Activated CD4-positive, alpha-beta T cell treated with anti-CD3 and anti-CD28 coated beads, Interleukin-2, Interleukin-6, amounts not matched to agents 100 ng/mL and 50 ng/mL, durations not matched to agents 16 hours and 8 hours (primary cell): ENCODE measurements around the gene SLC27A5.
"Not testable (repeated sequence)": the region's sequence is repeated elsewhere in the genome, so short reads cannot be mapped to it uniquely, and the experiment has no call there.

Experiments used
- DNase-seq: peaks from one replicate; pipeline ENCODE4 v3.0.0-alpha.2; 2020

SLC27A5 gene

DNA sequence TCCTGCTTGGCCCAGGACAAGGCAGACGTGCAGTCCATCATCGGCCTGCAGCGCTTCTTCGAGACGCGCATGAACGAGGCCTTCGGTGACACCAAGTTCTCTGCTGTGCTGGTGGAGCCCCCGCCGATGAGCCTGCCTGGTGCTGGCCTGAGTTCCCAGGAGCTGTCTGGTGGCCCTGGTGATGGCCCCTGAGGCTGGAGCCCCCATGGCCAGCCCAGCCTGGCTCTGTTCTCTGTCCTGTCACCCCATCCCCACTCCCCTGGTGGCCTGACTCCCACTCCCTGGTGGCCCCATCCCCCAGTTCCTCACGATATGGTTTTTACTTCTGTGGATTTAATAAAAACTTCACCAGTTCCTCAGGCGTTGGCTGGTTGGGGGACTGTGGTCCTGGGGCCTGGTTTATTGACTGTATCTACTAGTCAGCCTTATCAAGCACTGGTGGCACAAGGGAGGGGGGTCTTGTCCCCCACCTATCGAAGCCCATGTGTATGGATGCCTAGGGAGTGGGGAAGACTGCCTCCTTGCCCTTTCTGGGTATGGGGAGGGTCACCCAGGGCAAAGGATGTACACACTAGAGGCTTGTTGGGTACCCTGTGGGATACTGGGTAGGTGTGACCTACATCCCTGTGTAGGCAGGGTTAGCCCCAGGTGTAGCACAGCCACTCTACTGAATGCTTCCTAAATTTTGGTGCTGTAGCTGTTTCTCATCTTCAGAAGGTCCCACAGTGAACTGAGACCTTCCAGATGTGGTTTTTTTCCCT is 38.8 kb upstream of the SLC27A5 start:
- DNase-seq = no peak

GRCh38 chr19:58549664-58550361 is 38.0 kb upstream of the SLC27A5 start:
- DNase-seq = no peak

DNA sequence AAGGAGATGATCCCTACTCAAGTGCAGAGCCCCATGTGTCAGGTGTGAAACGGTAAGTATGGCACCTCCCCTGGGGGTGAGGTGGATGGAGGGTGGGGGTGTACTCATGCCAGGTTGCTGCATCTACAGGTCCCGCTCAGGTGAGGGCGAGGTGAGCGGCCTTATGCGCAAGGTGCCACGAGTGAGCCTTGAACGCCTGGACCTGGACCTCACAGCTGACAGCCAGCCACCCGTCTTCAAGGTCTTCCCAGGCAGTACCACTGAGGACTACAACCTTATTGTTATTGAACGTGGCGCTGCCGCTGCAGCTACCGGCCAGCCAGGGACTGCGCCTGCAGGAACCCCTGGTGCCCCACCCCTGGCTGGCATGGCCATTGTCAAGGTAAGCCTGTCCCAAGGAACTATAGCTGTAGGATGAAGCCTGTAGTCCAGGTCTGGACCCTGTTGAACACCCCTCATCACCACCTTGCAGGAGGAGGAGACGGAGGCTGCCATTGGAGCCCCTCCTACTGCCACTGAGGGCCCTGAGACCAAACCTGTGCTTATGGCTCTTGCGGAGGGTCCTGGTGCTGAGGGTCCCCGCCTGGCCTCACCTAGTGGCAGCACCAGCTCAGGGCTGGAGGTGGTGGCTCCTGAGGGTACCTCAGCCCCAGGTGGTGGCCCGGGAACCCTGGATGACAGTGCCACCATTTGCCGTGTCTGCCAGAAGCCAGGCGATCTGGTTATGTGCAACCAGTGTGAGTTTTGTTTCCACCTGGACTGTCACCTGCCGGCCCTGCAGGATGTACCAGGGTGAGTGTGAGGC is 37.3 kb upstream of the SLC27A5 start:
- no peak for DNase-seq

DNA sequence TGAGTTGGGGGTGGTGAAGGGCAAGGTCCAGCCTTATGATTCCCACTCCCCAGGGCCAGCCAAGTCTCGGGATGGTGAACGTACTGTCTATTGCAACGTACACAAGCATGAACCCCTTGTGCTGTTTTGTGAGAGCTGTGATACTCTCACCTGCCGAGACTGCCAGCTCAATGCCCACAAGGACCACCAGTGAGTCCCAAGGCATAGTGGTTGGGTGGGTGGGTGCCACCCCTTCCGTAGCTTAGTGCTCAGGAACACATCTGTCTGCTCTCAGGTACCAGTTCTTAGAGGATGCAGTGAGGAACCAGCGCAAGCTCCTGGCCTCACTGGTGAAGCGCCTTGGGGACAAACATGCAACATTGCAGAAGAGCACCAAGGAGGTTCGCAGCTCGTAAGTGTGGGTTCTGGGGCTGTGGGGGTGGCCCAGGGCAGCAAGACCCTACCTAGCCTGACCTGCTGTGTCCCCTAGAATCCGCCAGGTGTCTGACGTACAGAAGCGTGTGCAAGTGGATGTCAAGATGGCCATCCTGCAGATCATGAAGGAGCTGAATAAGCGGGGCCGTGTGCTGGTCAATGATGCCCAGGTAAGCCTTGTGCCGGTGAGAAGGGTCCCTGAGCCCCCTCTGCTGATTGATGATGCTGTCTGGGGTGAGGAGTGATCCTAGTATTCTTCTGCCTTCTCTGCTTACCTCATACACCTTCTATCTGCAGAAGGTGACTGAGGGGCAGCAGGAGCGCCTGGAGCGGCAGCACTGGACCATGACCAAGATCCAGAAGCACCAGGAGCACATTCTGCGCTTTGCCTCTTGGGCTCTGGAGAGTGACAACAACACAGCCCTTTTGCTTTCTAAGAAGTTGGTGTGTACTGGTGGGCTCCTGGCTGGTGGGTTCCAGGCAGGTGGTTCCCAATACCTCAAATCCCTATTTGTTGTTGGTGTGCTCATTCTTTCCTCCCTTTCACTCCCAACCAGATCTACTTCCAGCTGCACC is 35.8 kb upstream of the SLC27A5 start:
- DNase-seq = no peak

GRCh38 chr19:58546019-58546530 is 34.3 kb upstream of the SLC27A5 start:
- no peak for DNase-seq

GRCh38 chr19:58545286-58546018 is 33.7 kb upstream of the SLC27A5 start:
- DNase-seq = no peak

GRCh38 chr19:58544591-58545285 is 32.9 kb upstream of the SLC27A5 start:
- peak; percentile 81 for DNase-seq

GRCh38 chr19:58543826-58544590 is 32.2 kb upstream of the SLC27A5 start, which contains the start of gene TRIM28:
Gene TRIM28, plus strand, starts transcription at chr19:58544064. Its CDS starts 694 bp downstream, at chr19:58544758.
- peak; percentile 100 for DNase-seq

GRCh38 chr19:58542641-58543372 is 31.0 kb upstream of the SLC27A5 start:
- not testable (repeated sequence) for DNase-seq

- not testable (repeated sequence) for DNase-seq
Observed at GRCh38 chr19:58539169-58539559, 27.4 kb upstream of the SLC27A5 start.

DNA sequence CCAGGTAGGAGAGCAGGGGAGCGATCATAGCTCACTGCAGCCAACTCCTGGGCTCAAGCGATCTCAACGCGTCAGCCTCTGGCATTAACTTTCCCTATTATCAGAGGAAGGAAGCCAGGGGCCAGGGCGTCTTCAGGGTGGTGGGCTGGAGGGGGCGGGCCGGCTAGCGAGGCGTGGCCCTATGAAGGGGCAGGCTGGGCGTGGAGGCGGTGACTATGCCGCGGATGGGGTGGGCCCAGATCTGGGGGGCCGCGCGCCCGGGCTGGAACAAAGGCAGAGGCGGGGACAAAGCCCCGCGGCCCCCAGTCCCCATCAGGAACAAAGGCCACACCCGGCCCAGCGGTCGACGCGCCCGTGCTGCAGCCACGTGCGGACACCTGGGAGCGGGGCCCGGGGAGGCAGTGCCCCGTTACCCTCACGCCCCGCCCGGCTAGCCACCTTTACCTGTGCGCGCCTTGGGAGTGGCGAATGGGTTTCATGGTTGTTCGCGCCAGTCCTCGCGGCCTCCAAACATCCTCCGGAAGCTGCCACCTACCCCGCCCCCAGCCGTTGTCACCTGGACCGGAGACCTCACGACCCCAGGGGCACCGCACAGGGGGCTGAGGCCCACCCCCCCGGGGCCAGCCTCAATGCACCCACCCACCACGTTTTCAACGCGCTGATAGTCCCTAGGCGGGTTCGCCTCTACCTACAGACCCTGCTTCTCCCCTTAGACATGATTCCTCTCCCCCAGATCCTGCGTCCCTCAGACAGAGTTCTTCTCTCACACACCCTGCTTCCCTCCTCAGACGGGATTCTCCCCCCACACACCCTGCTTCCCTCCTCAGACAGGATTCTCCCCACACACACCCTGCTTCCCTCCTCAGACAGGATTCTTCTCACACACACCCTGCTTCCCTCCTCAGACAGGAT is 26.7 kb upstream of the SLC27A5 start:
- DNase-seq = no peak

DNA sequence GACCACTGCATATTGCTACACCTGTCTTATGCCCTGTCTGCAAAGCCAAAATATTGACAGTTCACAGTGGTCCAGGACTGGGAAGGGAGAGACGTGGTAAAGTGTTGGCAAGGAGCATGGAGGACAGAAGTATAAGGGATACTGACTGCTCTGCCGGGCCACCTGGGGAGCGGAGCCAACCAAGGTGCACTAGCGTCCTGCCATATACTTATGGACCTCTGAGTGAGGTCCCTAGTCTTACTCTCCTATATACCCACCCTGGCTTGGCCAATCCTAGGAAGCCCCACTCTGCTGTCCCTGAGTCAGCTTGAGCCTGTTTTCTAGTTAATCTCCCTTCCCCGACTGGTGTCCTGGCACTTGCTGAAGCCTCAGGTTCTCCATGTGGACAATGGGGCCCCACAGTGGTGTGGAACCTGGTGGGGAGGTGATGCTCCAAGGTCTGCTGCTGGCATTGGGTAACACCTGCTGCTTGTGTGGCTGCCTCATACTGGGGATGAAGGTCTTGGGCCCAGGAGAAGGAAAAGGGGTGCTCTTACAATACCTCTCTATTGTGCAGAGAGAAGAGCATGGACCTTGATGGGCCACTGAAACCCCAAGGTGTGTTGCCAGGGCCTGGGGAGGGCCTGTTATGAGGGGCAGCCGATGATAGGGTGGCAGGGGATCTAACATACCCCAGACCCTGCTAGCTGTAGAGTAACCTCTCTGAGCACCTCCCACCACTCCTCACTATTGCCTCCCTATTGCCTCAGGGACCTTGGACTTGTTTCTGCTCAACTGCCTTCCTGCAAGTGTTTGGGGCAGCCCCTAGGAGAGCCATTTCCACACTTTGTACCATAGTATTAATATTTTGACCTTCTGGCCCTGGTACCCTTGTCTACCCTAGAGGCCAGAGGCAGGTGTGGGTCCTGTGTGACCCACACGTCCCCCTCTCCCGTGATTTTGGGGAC is 25.3 kb upstream of the SLC27A5 start:
- no peak for DNase-seq

- no peak for DNase-seq
Observed at GRCh38 chr19:58535857-58536256, 24.1 kb upstream of the SLC27A5 start.

DNA sequence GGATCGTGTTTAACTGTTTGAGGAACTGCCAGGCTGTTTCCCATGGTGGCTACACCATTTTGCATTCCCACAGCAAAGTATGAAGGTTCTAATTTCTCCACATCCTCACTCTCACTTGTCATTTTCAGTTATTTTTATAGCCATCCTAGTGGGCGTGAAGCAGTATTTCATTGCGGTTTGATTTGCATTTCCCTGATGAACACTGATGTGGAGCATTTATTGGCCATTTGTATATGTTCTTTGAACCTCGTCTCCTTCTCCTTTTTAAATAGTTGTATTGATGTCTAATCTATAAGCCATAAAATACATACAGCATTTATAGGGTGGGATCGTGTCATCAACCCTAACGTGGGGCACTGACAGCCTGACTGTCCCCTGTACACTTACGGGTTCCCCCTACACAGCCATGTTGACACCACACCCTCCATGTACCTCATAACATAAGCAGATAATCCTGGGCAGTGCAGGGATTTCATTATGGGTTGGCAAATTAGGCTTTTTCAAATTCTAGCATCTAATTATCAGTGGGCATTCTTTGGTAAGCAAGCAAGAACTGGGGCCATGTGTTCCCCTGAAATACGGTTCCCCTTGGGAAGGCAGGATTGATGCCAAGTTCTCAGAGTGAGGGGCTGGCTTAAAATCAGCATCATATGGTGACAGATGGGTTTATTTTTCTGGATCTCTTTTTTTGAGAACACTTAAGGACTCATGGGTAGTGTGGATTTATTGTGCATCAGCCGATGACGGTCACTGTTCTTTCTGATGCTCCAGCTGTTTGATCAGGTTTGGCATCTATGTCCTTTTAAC is 19.4 kb upstream of the SLC27A5 start:
- DNase-seq = no peak

GRCh38 chr19:58529405-58529804 is 17.6 kb upstream of the SLC27A5 start:
- DNase-seq = no peak

DNA sequence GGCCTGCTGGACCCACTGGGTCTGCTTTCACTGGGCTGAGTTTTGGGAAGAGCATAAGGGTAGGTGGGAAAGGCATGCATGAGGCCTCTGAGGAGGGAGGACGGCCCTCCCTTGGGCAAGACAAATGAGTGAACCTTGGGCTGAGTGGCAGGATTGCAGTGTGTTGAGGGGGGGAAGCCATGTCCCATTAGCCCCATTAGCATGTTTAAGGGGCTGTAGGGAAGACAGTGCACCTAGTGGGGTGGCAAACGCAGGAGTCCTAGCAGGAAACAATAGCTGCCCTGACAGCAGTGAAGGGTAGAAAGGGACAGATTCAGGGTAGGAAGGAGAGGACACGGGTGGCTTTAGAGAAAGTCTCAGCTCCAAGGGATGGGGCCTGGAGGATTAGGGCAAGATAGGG is 10.9 kb upstream of the SLC27A5 start:
- DNase-seq = no peak
